CD4-positive, alpha-beta T cell treated with Interleukin-4 for 4 hours (primary cell): Measurements from ENCODE around the gene CXCR6.
A peak's percentile ranks its signal among the peaks of the same experiment; 100 is the strongest.

Experiments
- DNase-seq: peaks from one replicate; pipeline ENCODE4 v3.0.0-alpha.2; 2020

Gene CXCR6

GRCh38 chr3:45922950-45923590 lies 20.2 kb upstream of the CXCR6 start:
- DNase-seq = no peak

GRCh38 chr3:45923755-45924154 lies 19.5 kb upstream of the CXCR6 start:
- DNase-seq = no peak

DNA sequence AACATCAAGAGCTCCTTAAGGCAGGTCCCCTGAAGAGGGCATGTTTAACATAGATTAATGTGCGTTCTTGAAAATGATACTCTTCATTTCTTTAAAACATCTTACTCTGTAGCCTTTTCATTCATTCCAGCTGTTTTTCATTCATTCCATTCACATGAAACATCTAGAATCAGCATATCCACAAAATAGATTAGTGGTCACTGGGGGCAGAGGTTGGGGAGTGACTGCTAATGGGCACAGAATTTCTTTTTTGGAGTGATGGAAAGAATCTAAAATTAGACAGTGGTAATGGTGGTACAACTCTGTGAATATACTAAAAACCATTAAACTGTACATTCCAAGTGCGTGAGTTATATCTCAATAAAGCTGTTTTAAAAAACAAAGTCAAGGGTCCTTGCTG lies 15.4 kb upstream of the CXCR6 start:
- no peak for DNase-seq

- DNase-seq = peak; percentile 43
Observed at GRCh38 chr3:45929042-45929679, 14.1 kb upstream of the CXCR6 start.

DNA sequence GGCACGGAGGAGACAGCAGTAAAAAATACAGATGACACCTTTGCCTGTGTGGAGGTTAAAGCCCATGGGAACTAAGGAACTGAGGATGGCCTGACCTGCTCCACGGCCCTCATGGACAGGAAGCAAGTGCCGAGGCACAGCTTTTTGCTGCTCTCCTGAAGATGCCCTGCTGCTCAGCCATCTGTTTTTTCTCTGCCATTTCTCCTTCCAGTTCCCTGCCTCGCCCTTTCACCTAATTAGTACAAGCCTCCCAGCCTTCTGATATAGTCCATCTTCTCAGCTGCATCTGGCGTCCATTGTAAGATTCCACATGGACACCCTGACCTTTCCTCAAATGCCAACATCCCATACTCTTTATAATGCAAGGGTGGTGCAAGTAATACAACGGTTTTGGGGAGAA lies 11.8 kb upstream of the CXCR6 start:
- no peak for DNase-seq

DNA sequence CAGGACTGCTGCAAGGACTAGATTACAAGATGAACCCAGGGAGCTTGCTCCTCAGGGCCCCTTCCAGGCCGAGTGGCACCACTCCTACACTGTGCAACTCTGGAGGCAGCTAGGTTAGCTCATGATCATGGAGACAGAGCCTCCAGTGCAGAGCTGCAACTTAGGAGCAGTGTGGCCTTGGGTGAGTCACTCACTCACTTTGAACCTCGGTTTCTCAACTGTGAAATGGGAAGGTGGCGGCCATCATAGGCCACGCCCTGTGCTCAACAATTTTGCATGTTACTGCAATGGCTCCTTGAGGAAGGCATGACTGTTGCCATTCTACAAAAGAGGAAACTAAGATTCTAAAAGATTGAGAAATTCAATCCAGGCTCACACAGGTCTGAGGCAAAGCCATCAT lies 11.2 kb upstream of the CXCR6 start:
- no peak for DNase-seq

GRCh38 chr3:45933591-45933990 lies 9.7 kb upstream of the CXCR6 start:
- DNase-seq = no peak

GRCh38 chr3:45936261-45936660 lies 7.0 kb upstream of the CXCR6 start:
- no peak for DNase-seq

GRCh38 chr3:45937206-45938042 lies 5.8 kb upstream of the CXCR6 start:
- DNase-seq = no peak

- DNase-seq = no peak
Observed at GRCh38 chr3:45938043-45938435, 5.2 kb upstream of the CXCR6 start.

DNA sequence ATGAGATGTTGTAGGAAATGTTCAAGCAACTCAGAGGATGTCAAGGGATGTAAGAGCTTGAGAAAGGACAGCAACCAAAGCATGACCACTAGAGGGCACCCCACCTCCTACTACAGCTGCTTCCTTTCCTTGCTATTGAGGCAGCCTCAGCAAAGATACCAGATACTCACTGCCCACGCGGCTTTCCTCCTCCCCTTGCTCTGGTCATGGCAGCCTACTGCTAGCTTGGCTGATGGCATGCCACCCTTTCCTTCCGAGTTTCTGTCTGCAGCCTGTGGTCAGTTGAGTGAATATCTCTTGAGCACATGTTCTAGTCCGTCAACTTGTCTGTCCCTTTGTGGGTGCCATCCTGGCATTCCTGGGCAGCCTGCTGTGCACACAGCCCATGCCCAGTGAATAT lies 4.4 kb upstream of the CXCR6 start:
- DNase-seq = peak; percentile 86

- no peak for DNase-seq
Observed at GRCh38 chr3:45939341-45939771, 3.9 kb upstream of the CXCR6 start.

DNA sequence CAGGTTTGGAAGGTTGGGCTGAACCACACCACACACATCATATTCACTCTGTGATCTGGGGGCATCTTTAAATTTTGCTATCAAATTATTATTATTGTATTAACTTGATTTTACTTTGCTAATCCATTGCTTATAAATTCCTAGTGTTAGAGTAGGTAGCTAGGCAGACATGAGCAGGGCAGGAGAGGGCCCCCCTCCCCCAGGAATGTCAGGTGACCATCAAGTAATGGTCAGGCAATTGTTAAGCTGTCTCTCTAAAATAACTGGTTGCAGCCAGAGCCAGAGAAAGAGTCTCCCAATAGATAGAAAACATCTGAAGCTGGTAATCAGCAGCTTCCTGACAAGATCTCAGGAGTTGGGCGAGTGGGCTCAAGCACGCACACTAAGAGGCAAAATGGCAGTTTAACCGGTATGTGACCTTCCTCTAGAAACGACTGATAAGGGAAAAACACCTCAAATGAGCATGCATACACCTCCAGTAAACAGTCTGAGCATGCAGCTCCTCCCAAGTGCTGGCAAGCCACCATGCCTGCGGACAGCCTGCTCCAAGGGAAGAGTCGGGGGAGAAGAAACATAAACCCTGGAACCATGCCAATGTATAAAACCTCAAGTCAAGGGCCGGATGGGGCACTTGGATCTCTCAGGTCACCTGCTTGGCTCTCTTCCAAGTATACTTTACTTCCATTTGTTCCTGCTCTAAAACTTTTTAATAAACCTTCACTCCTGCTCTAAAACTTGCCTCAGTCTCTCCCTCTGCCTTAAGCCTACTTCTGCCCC lies 3.1 kb upstream of the CXCR6 start:
- no peak for DNase-seq

GRCh38 chr3:45940781-45941365 lies 2.4 kb upstream of the CXCR6 start:
- no peak for DNase-seq

- no peak for DNase-seq
Observed at GRCh38 chr3:45942051-45942825, 1.0 kb upstream of the CXCR6 start.

- DNase-seq = peak; percentile 69
Observed at GRCh38 chr3:45944830-45945620, 1.8 kb downstream of the CXCR6 start.

DNA sequence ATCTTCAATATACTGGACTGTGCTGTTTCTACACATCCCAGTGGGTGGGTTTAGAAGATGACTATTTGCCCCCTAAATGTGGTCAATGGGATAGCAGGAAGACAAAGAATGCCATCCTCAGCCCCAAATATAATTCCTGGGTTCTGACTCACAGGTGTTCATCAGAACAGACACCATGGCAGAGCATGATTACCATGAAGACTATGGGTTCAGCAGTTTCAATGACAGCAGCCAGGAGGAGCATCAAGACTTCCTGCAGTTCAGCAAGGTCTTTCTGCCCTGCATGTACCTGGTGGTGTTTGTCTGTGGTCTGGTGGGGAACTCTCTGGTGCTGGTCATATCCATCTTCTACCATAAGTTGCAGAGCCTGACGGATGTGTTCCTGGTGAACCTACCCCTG lies 3.0 kb downstream of the CXCR6 start:
- DNase-seq = peak; percentile 29

GRCh38 chr3:45946875-45947274 lies 3.6 kb downstream of the CXCR6 start:
- peak; percentile 30 for DNase-seq

DNA sequence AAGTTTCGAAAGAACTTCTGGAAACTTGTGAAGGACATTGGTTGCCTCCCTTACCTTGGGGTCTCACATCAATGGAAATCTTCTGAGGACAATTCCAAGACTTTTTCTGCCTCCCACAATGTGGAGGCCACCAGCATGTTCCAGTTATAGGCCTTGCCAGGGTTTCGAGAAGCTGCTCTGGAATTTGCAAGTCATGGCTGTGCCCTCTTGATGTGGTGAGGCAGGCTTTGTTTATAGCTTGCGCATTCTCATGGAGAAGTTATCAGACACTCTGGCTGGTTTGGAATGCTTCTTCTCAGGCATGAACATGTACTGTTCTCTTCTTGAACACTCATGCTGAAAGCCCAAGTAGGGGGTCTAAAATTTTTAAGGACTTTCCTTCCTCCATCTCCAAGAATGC lies 4.1 kb downstream of the CXCR6 start:
- DNase-seq = no peak

GRCh38 chr3:45948311-45948781 lies 5.1 kb downstream of the CXCR6 start:
- DNase-seq = no peak

GRCh38 chr3:45948881-45949280 lies 5.6 kb downstream of the CXCR6 start:
- no peak for DNase-seq
